Tibial nerve (tissue), 4 donors: ENCODE data around the gene COBLL1.

Experiments used
- EP300 ChIP-seq, 2 donors: sonication (generic); formaldehyde crosslinking; IDR thresholded peaks; one replicate each; pipeline ENCODE4 v1.6.1; 2017; ENCODE audit warnings: antibody characterized with exemption in 2 of 2, mild to moderate bottlenecking in 1 of 2
- TF ChIP-seq, protein P1 (sequence below), 5 experiments: fragments of 200-600 bp in 3 of 5; fragments of 450-650 bp in 2 of 5; sonication (generic) in 3 of 5; IDR thresholded peaks; one replicate each; pipeline ENCODE4 v1.5.1; 2016 to 2019; ENCODE audit warnings: antibody characterized with exemption in 5 of 5, mild to moderate bottlenecking in 3 of 5, moderate library complexity in 2 of 5

DNA sequence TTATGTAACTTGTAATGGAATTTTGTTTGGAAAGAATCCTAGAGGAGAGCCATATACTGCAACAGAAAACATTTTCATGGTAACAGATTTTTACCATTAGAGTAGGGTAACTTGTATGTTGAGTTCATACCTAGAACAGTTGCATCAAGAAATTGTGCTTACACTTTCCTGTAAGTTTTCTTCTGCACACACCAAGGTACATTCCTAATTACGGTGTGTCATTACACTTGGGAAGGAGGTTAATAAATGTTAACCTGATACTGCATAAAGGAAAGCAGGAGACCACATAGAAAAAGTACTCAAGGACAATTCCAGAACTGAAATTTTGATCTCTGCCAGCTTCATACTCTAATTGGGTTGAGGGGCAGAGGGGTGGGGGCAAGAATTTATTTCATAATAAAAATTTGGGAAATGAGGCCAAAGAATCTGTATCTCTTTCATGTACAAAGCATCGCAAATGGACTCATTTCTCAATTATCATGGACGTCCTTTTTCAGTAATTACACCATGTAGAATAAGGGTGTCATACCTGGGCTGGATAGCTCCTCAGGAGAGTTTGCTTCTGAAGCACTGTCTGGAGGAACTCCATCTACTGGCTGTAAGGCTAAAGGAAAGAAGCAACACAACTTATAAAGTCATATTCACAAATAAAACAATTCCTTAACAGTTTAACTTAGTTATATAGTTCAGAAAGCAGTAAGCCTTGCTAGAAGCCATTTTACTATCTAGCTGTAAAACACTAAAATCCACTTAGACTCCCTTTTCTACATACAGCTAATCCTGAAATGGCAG is 137.5 kb downstream of the COBLL1 start:
- no peak for TF ChIP-seq EP300 (IDR thresholded peaks at IDR 0.05)
- TF ChIP-seq, protein P1, sequence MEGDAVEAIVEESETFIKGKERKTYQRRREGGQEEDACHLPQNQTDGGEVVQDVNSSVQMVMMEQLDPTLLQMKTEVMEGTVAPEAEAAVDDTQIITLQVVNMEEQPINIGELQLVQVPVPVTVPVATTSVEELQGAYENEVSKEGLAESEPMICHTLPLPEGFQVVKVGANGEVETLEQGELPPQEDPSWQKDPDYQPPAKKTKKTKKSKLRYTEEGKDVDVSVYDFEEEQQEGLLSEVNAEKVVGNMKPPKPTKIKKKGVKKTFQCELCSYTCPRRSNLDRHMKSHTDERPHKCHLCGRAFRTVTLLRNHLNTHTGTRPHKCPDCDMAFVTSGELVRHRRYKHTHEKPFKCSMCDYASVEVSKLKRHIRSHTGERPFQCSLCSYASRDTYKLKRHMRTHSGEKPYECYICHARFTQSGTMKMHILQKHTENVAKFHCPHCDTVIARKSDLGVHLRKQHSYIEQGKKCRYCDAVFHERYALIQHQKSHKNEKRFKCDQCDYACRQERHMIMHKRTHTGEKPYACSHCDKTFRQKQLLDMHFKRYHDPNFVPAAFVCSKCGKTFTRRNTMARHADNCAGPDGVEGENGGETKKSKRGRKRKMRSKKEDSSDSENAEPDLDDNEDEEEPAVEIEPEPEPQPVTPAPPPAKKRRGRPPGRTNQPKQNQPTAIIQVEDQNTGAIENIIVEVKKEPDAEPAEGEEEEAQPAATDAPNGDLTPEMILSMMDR (IDR thresholded peaks at IDR 0.05), result no peak
